ENCODE results near the gene CDAN1.

Gene CDAN1

GRCh38 chr15:42726114-42726513, 10.8 kb downstream of the CDAN1 start:
- ChIA-PET CTCF (interaction anchor here (1.0 to 2.9 kb wide), 2 partner anchors 9 to 200 kb away, joined by 5 to 12 read pairs; no protein-coding TSS in a partner anchor), POLR2A (no interaction called here)
- DNase-seq (ENCODE audit: low read depth, low spot score): no peak
- TF ChIP-seq, protein P1, sequence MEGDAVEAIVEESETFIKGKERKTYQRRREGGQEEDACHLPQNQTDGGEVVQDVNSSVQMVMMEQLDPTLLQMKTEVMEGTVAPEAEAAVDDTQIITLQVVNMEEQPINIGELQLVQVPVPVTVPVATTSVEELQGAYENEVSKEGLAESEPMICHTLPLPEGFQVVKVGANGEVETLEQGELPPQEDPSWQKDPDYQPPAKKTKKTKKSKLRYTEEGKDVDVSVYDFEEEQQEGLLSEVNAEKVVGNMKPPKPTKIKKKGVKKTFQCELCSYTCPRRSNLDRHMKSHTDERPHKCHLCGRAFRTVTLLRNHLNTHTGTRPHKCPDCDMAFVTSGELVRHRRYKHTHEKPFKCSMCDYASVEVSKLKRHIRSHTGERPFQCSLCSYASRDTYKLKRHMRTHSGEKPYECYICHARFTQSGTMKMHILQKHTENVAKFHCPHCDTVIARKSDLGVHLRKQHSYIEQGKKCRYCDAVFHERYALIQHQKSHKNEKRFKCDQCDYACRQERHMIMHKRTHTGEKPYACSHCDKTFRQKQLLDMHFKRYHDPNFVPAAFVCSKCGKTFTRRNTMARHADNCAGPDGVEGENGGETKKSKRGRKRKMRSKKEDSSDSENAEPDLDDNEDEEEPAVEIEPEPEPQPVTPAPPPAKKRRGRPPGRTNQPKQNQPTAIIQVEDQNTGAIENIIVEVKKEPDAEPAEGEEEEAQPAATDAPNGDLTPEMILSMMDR (IDR thresholded peaks at IDR 0.05; ENCODE audit: insufficient read depth, low read length, missing control alignments): no peak
- no peak overlapping the region for H3K4me3 ChIP-seq (ENCODE audit: low read depth, low read length)

GRCh38 chr15:42725331-42725903, 11.5 kb downstream of the CDAN1 start:
- no peak overlapping the region for H3K4me3 ChIP-seq (ENCODE audit: low read depth, low read length)
- TF ChIP-seq, protein P1 (IDR thresholded peaks at IDR 0.05; ENCODE audit: insufficient read depth, low read length, missing control alignments): no peak
- no peak for DNase-seq (ENCODE audit: low read depth, low spot score)
- POLR2A ChIA-PET: no interaction called here
- CTCF ChIA-PET: interaction anchor here (1.0 to 2.9 kb wide), 3 partner anchors 9 to 201 kb away, joined by 3 to 12 read pairs (median 5); no protein-coding TSS in a partner anchor

GRCh38 chr15:42724276-42724675, 12.7 kb downstream of the CDAN1 start:
- TF ChIP-seq, protein P1 (IDR thresholded peaks at IDR 0.05; ENCODE audit: insufficient read depth, low read length, missing control alignments): no peak
- no peak overlapping the region for H3K4me3 ChIP-seq (ENCODE audit: low read depth, low read length)
- CTCF ChIA-PET: interaction anchor here (1.1 kb wide), 1 partner anchor 202 kb away, joined by 3 read pairs; no protein-coding TSS in a partner anchor
- POLR2A ChIA-PET: no interaction called here
- DNase-seq (ENCODE audit: low read depth, low spot score): no peak

DNA sequence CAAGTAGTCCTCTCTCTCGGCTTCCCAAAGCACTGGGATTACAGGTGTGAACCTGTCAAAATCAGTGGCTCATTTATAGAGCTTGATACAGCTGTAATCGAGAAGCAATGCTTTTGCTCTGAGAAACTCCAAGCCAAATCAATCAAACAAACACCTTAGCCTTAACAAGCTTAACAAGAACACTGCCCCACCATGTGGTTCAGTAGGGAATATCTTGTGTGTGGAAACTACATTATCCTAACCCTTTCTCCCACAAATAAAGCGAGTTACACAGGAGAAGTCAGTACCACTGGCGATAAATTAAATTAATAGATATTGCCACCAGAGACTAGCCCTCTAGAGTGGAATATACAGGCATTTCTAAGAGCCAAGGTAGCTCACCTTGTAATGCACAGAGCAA, 13.9 kb downstream of the CDAN1 start:
- ChIA-PET CTCF (interaction anchor here (0.7 to 1.8 kb wide), 6 partner anchors 9 to 203 kb away, joined by 3 to 9 read pairs (median 5); partner anchors contain the start of gene CDAN1), POLR2A (no interaction called here)
- TF ChIP-seq, protein P1 (IDR thresholded peaks at IDR 0.05; ENCODE audit: insufficient read depth, low read length, missing control alignments): no peak
- no peak overlapping the region for H3K4me3 ChIP-seq (ENCODE audit: low read depth, low read length)
- DNase-seq (ENCODE audit: low read depth, low spot score): no peak

GRCh38 chr15:42721916-42722315, 15.0 kb downstream of the CDAN1 start:
- CTCF ChIA-PET: interaction anchor here (1.8 kb wide), 1 partner anchor 204 kb away, joined by 9 read pairs; no protein-coding TSS in a partner anchor
- TF ChIP-seq, protein P1 (IDR thresholded peaks at IDR 0.05; ENCODE audit: insufficient read depth, low read length, missing control alignments): no peak
- POLR2A ChIA-PET: no interaction called here
- no peak for DNase-seq (ENCODE audit: low read depth, low spot score)
- H3K4me3 ChIP-seq (ENCODE audit: low read depth, low read length): no peak overlapping the region

DNA sequence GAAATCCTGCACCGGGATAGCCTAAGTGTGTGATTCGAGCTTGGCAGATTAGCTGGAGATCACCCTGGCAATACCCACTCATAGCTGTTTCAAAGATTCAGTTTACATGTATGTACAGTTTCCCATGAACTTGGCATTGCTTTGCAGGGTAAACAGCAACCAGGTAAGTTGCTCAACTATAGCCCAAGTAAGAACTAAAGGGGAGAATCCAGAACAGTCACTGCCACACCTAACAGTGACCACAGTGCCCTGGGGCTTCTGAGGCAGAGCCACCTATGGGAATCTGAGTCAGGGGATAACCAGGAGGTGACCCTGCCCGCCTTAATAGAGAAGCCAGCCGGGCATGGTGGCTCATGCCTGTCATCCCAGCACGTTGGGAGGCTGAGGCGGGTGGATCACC, 15.9 kb downstream of the CDAN1 start:
- DNase-seq (ENCODE audit: low read depth, low spot score): no peak
- TF ChIP-seq, protein P1 (IDR thresholded peaks at IDR 0.05; ENCODE audit: insufficient read depth, low read length, missing control alignments): no peak
- ChIA-PET CTCF (no interaction called here), POLR2A (no interaction called here)
- H3K4me3 ChIP-seq (ENCODE audit: low read depth, low read length): no peak overlapping the region
